Progenitor cell of endocrine pancreas (in vitro differentiated cells): ENCODE data around the gene SMARCB1. TPM values are rescaled to one million over a fixed set of nuclear protein-coding genes. Genes with fewer than 3 reads are reported as not detected.

Experiments
- DNase-seq: peaks from one replicate; pipeline ENCODE4 v3.0.0; 2021; ENCODE audit warnings: low spot score; ENCODE audit not compliant: unreplicated experiment
- H3K27ac Mint-ChIP-seq: 2 replicates; pipeline ENCODE4 v1.8.0; 2021; ENCODE audit warnings: mild to moderate bottlenecking, moderate library complexity, mixed read lengths
- H3K27me3 Mint-ChIP-seq: 2 replicates; pipeline ENCODE4 v1.8.0; 2021; ENCODE audit warnings: mixed read lengths
- H3K36me3 Mint-ChIP-seq: 2 replicates; pipeline ENCODE4 v1.8.0; 2022; ENCODE audit warnings: mixed read lengths; ENCODE audit not compliant: insufficient read depth
- H3K4me1 Mint-ChIP-seq: 2 replicates; pipeline ENCODE4 v1.8.0; 2021; ENCODE audit warnings: low read depth, mixed read lengths
- H3K4me3 Mint-ChIP-seq: 2 replicates; pipeline ENCODE4 v1.8.0; 2021; ENCODE audit warnings: low read depth, mild to moderate bottlenecking, moderate library complexity, mixed read lengths
- H3K9me3 Mint-ChIP-seq: 2 replicates; pipeline ENCODE4 v1.8.0; 2021; ENCODE audit warnings: low read depth, mixed read lengths
- total RNA-seq: library from RNA; stranded (reverse); gene quantifications from 2 replicates; pipeline ENCODE4 v1.2.1, GENCODE V29; 2021
- TF ChIP-seq, protein P1 (sequence below): fragments of 200-600 bp; sonication (generic); IDR thresholded peaks from one replicate; pipeline ENCODE4 v1.5.0; 2021; ENCODE audit warnings: antibody characterized with exemption, mild to moderate bottlenecking; ENCODE audit not compliant: unreplicated experiment

SMARCB1 gene
- total RNA-seq, 1 donor from 2014 or later: 195 TPM

DNA sequence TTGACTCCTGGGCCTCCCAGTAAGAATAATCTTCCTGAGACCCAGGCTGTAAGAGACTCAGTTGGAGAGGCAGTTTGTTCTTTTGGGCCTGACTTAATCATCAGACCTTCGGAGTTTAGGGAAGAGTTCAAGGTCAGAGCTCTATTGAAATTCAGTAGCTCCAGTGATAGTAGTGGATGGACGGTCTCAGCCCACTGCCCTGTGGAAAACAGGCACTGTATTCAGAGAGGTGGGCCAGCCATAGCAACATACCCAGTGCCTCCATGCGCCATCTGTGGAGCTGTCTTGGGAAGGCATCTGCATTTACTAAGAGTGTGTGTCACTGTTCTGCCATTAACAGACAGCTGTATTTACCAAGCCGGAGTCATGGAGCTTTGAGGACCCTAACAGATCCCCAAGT is 2.9 kb downstream of the SMARCB1 start:
- H3K27me3 Mint-ChIP-seq: no peaks in the 10 kb centered on the region
- peak overlapping the region; percentile 69 for H3K4me3 Mint-ChIP-seq
- no peaks in the 10 kb centered on the region for H3K9me3 Mint-ChIP-seq
- TF ChIP-seq, protein P1, sequence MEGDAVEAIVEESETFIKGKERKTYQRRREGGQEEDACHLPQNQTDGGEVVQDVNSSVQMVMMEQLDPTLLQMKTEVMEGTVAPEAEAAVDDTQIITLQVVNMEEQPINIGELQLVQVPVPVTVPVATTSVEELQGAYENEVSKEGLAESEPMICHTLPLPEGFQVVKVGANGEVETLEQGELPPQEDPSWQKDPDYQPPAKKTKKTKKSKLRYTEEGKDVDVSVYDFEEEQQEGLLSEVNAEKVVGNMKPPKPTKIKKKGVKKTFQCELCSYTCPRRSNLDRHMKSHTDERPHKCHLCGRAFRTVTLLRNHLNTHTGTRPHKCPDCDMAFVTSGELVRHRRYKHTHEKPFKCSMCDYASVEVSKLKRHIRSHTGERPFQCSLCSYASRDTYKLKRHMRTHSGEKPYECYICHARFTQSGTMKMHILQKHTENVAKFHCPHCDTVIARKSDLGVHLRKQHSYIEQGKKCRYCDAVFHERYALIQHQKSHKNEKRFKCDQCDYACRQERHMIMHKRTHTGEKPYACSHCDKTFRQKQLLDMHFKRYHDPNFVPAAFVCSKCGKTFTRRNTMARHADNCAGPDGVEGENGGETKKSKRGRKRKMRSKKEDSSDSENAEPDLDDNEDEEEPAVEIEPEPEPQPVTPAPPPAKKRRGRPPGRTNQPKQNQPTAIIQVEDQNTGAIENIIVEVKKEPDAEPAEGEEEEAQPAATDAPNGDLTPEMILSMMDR: no peak
- H3K36me3 Mint-ChIP-seq: peaks cover 9% of the 10 kb centered on the region
- H3K4me1 Mint-ChIP-seq: peaks cover 28% of the 10 kb centered on the region
- no peak for DNase-seq
- H3K27ac Mint-ChIP-seq: peak overlapping the region; percentile 71

DNA sequence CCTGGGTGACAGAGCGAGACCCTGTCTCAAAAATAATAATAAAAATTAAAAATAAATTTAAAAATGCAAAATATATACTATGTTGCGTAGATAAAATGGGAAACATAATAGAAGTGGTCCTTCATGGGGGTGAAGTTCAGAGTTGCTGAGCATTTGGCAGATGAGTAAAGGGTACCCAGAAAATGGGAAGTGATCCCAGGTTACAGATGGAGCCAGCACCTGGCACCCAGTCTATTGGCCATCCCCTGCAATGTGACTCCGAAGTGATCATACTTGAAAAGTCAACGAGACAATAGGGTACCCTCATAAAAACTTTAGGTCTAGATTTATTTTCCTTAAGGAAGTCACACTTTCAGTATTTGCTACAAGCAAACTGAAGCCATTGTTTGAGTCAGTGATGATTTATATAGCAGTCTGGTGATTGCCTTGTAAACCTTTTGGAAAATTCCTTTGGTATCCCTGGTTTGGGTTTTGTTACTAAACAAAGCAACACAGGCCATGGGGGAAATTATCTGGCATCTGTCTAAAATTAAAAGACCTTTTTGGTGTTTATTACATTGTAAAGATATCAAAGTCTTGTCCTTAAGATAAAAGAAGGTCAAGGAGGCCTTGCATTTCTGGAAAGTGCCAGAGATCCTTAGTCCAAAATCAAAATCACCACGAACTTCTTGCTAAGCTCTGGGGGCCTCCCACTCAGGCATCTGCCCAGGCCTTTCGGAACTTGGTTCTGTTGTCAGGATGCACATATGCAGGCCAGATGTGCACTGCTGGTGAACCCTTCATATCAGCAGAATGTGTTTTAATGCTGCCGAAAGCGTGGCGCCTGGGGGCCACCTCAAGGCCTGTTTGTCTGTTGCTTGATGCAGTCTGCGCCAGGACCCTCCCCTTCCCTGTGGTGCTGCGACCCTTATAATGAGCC is 4.3 kb downstream of the SMARCB1 start:
- Mint-ChIP-seq H3K9me3 (no peaks in the 10 kb centered on the region), H3K4me1 (peaks cover 28% of the 10 kb centered on the region)

DNA sequence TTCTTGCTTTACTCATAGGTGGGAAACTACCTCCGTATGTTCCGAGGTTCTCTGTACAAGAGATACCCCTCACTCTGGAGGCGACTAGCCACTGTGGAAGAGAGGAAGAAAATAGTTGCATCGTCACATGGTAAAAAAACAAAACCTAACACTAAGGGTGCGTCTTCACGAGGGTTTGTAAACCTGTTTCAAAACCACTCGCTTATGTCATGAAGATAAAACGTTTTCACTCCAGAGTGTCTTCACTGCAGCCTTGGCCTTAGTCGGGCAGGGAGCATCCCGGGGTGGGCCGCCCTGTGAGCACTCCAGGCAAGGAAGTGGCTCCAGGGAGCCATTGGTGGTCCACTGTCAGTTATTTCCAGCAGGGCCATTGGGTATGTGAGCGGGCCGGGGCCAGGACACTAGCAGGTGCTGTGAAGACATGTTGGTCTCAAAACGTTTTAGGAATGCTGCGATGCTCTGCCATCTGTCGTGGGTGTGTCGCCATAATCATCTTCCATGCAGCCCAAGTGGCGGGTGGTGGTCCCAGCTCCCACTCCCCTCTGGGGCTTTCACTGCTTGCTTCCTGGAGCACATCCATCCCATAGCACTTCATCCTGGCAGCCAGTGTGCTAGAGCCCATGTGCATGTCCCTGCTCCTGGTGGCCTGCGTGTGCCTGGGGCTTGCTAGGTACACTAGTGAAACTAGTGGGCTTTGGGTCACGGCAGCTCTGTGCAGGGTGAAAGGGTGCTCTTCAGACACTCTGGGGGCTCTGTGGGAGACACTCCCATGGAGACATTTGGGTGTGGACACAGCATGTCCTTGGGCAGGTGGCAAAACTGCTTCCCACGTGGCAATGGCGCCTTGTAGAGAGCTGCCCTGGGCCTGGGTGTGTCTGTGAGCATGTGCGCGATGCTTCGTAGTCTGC is 5.2 kb downstream of the SMARCB1 start:
- H3K4me3 Mint-ChIP-seq: no peak overlapping the region

More for the DNA sequence above, 4.3 kb downstream of the SMARCB1 start:
- DNase-seq: no peak
- Mint-ChIP-seq H3K36me3 (peaks cover 12% of the 10 kb centered on the region), H3K27ac (no peak overlapping the region), H3K4me3 (no peak overlapping the region), H3K27me3 (no peaks in the 10 kb centered on the region)
- TF ChIP-seq, protein P1: no peak

DNA sequence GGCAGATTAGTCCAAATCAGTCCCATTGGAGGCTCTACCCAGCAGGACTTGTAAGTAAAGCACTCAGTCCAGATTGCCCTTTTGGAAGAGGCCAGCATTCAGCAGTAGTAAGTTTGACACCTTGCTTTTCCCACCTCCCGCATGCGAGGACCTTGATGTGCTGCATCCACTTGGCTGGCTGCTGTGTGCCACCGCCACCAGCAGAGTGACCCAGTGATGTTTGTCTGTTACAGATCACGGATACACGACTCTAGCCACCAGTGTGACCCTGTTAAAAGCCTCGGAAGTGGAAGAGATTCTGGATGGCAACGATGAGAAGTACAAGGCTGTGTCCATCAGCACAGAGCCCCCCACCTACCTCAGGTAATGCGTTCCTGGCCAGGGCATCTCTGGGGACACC is 6.6 kb downstream of the SMARCB1 start:
- Mint-ChIP-seq H3K36me3 (peaks cover 22% of the 10 kb centered on the region), H3K9me3 (no peaks in the 10 kb centered on the region), H3K27ac (no peak overlapping the region), H3K4me1 (peaks cover 16% of the 10 kb centered on the region), H3K27me3 (no peaks in the 10 kb centered on the region), H3K4me3 (no peak overlapping the region)
- TF ChIP-seq, protein P1: no peak
- DNase-seq: no peak

More for the DNA sequence above, 5.2 kb downstream of the SMARCB1 start:
- Mint-ChIP-seq H3K9me3 (no peaks in the 10 kb centered on the region), H3K27me3 (no peaks in the 10 kb centered on the region), H3K4me1 (peaks cover 23% of the 10 kb centered on the region), H3K36me3 (peaks cover 20% of the 10 kb centered on the region), H3K27ac (no peak overlapping the region)
- TF ChIP-seq, protein P1: no peak
- DNase-seq: no peak

- no peaks in the 10 kb centered on the region for H3K27me3 Mint-ChIP-seq
- H3K4me3 Mint-ChIP-seq: no peak overlapping the region
- no peaks in the 10 kb centered on the region for H3K4me1 Mint-ChIP-seq
- no peak overlapping the region for H3K27ac Mint-ChIP-seq
- no peak for DNase-seq
- H3K9me3 Mint-ChIP-seq: no peaks in the 10 kb centered on the region
- H3K36me3 Mint-ChIP-seq: peaks cover 33% of the 10 kb centered on the region
- TF ChIP-seq, protein P1: no peak
These were observed 9.7 kb downstream of the SMARCB1 start for GRCh38 chr22:23796461-23796860.
